Activated gamma-delta T cell treated with Interleukin-2 at 50 U/mL for 16 hours (primary cell): ENCODE data around the gene LRRC28.

Source experiments
- DNase-seq: peaks from one replicate; pipeline ENCODE4 v3.0.0-alpha.2; 2020

LRRC28 gene

GRCh38 chr15:99402014-99402729 lies 150.9 kb downstream of the LRRC28 start:
- DNase-seq: no peak

DNA sequence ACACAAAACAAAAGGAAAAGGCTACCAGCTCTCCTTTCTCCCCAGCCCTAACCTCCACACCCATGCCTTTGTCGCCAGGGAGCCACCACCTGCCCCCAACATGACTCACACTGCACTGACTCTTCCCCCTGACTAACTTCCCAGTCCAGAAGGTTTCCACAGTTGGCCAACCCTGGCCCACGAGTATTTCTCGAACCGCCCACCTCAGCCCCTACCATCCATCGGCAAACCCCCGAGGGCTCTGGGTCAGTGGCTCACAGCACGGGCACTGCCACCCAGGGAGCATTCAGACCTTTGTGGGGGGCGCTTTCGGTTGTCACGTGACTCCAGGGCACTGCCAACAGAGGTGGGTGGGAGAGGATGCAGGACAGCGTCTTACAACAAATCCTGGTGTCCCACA lies 152.3 kb downstream of the LRRC28 start:
- DNase-seq: no peak

DNA sequence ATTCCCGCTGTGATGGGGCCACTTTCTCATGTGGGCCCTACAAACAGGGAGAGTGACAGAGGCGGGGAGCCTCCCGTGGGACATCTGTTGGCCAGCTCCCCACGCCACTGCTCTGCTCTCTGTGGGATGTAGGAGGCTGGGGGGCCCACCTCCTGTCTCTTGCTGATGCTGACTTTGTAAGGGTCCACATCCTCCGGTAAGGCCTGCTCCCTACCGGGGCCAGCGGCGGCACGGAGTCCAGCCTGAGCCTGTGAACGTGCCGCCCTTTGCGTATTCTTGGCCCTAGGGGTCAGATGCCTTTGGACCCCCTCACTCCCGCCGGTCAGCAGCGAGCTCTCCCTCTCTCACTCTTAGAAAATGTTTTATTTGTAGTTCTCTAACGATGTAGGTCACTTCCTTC lies 153.2 kb downstream of the LRRC28 start:
- DNase-seq: no peak

DNA sequence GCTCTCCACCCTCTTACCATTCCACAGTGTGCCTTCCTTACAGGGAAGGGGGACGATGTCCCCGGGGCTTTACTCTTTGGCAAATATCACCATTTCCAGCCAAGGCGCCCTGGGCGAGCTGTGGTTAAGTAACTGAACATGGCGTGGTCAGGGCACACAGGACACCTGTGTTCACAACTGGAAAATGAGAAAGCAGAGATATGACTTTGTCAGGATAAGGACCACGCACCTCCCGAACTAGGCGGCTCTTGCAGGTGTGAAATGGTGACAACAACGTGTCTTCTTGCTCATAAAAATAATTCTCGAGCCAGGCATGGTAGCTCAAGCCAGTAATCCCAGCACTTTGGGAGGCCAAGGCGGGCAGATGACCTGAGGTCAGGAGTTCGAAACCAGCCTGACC lies 154.8 kb downstream of the LRRC28 start:
- no peak for DNase-seq

GRCh38 chr15:99406716-99407487 lies 155.6 kb downstream of the LRRC28 start:
- no peak for DNase-seq

DNA sequence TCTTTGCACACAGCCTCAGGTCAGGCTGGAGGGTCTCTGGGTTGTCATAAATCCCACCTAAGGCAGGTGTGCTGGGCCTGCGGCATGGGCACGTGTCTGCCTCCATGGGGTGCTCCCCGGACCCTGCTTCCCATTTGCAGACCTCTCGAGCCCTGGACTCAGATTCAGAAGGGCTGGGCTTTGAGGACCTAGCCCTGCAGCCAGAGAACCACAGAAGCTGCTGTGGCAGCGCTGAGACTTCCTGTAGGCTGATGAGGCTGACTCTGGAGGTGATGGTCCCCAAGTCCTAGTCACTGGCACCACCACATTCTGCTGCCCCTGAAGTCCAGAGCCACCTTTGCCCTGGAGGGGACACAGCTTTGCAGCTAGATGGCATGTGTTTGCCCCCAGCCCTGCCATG lies 156.4 kb downstream of the LRRC28 start:
- DNase-seq: no peak

DNA sequence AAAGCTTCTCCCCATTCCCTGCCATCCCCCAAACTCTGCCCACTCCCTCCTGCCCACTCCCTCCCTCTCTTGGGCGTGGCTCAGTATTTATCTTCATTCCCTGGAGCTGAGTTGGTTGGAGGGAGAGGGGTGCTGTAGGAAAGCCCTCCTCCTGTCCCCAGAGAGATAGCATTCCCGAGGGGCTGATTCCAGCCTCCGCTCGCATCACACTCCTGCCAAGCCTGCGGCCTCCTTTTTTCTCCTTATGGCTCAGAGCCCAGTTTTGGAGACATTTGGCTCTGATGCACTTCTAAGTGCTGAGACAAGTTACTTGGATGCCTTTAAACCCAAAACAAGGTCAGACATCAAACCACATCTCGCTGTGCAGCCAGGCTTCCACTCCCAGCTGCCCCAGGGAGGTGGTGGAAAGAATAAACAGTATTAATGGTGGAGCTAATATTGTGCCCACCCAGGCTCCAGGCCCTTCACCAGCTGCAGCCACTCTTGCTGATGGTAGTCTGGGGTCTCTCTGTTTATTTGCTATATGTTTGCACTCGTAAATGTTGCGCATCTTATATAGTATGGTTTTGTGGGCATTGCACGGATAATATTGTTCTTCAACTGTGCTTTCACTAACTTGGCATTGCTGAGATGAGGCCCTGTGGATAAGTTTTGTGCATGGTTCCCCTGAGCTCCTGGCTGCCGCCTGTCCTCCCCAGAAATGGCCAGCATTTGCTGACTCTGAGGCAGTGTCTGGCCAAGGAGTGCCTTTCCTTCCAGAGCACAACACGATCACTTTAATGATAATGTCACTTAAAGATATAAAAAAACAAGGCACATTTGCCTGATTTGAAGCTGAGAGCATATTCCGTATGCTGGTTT lies 157.2 kb downstream of the LRRC28 start:
- DNase-seq: no peak

DNA sequence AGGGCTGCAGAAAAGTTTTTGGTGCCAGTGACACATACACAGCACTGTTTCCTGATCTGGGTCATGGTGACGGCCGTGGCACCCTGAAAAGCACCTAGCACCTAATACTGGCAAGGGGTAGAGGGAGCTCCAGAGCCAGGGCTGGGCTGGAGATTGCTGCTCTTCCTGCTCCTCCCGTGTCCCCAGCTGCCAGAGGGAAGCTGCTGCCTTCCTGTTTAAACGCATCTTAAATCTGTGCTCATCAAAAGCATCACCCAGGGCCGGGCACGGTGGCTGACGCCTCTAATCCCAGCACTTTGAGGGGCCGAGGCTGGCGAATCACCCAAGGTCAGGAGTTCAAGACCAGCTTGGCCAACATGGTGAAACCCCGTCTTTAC lies 157.8 kb downstream of the LRRC28 start:
- no peak for DNase-seq

- DNase-seq: no peak
Observed at GRCh38 chr15:99409560-99409959, 158.3 kb downstream of the LRRC28 start.

- DNase-seq: no peak
Observed at GRCh38 chr15:99410477-99410876, 159.2 kb downstream of the LRRC28 start.

DNA sequence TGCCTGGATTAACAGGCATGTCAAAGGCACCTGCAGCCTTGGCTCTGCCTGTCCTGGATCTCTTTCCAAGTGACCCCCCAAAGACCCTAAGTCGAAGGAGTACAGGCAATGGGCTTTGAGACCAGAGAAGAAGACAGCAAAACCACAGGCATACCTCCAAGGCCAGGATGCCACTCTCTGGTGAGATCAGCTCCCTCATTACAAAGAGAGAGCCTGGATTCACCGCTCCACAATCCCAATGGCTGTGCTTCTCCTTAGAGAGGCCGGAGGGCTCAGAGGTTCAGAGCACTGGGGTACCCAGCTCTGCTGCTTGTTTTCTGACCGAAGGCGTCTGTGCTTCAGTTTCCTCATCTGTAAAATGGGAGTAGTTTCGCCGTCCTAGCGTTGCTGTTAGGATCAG lies 160.0 kb downstream of the LRRC28 start:
- no peak for DNase-seq

DNA sequence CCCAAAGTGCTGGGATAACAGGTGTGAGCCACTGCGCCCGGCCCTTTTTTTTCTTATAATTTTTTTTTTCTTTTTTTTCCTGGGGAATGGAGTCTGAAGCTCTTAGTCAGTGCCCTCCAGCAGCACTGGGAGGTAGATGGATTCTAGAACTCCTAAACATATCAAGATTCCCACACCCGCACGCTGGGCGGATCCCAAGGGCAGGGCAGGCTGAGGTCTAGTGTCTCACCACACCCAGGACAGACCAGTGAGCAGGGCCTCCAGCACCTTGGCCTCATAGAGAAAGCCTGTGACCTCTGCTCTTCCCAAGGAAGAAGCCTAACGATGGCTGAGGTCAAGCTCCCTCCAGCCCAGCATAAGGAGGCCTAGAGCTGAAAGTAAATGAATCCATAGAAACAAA lies 160.8 kb downstream of the LRRC28 start:
- no peak for DNase-seq

DNA sequence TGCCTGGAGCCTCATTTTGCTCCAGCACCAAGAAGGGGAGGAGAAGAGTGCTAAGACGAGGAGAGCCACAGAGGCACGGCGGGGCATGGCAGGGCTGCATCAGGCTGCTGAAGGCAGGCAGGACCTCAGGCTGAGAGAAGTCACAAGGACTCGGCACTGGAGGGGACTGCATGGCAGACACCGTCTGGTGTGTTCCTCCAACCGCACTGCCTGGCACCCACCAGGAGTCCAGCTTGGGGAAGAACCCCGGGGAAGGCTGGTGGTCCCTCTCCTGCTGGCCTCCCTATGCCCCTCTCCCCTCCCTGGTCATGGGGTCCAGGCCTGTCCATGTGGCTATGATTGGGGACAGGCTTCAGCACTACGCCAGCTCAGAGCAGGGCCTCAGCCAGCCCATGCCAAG lies 161.3 kb downstream of the LRRC28 start:
- DNase-seq: no peak

DNA sequence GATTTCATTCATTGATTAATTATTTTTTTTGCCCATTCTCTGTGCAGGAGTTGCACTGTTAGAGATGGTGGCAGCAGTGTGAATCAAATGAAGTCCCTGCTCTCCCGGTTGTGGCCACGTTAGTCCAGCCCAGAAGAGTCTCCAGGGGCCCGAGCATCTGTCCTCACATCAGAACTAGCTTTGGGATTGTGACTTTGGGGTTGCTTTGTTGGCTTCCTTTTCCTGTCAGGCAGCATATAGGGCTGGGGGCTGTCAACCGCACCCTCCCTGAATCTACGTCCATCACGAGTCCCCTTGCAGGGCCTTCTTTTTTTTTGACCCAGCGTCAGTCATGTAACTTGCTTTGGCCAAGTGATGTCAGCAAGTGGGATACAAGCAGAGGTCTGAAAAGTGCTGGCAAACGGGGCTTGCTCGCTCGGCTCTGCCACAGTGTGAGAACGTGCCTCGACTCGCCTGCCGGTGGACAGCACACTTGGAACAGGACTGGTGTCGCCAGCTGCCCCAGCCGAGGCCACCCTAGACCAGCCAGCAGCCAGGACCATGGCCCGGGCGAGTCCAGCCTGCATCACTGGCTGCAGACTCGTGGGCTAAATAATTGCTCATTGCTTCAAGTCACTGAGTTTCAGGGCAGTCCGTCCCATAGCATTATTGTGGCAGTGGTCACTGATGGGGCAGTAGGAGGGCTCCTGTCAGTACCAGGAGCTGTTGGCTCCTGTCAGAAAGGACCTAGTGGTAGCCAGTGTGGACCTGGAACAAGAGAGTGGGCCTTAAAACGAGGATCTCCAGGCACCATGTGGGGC lies 162.9 kb downstream of the LRRC28 start:
- DNase-seq: no peak

DNA sequence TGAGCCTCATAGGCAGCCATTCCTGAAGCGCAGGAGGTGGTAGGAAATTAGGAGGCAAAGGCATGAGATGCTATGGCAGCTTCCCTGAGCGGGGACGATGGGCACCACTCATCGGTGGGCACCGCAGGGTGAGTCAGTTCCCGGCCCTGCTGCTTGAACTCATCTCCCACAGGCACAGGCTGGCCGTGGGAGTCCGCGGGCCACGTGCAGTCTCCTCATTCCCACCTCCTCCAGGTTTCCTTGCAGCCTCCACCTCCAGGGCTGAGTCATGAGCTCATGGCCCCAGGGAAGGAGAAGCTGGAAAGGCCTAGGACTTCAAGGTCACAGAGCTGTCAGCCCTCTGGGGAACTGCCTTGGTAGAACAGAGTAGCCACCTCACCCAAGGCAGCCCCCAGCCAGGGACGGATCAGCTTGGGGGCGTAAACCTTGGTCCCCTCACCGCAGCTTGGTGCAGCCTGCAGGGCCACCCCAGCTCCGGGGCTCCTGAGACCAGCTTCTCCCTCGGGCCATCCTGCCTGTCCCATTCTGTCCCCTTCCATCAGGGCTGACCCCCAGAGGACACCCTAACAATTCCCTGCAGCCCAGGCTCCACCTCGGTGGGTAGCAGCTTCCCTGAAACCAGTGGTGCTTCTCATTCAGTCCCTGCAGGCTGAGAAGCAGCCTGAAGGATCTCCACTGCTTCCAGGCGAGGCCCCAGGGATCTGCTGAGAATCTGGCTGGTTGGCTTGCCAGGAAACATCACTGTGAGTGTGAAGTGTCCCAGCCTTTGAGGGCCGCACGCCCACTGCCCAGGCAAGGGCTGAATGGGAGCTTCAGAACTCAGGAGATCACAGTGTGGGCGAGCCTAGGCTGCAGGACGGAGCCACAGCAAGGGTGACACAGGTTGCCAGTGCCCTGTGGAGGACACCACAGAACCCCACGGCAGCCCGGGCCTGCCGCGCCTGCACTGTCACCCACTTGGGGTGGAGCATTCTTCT lies 163.8 kb downstream of the LRRC28 start:
- DNase-seq: no peak

GRCh38 chr15:99416191-99417188 lies 165.2 kb downstream of the LRRC28 start:
- no peak for DNase-seq

GRCh38 chr15:99421172-99421656 lies 169.9 kb downstream of the LRRC28 start:
- peak; percentile 53 for DNase-seq

- DNase-seq: no peak
Observed at GRCh38 chr15:99421758-99422157, 170.5 kb downstream of the LRRC28 start.

- no peak for DNase-seq
Observed at GRCh38 chr15:99423186-99424130, 172.2 kb downstream of the LRRC28 start.
